ENCODE data around the gene TPM4.
"Not testable (repeated sequence)": the region's sequence is repeated elsewhere in the genome, so short reads cannot be mapped to it uniquely, and the experiment has no call there.

Gene TPM4

DNA sequence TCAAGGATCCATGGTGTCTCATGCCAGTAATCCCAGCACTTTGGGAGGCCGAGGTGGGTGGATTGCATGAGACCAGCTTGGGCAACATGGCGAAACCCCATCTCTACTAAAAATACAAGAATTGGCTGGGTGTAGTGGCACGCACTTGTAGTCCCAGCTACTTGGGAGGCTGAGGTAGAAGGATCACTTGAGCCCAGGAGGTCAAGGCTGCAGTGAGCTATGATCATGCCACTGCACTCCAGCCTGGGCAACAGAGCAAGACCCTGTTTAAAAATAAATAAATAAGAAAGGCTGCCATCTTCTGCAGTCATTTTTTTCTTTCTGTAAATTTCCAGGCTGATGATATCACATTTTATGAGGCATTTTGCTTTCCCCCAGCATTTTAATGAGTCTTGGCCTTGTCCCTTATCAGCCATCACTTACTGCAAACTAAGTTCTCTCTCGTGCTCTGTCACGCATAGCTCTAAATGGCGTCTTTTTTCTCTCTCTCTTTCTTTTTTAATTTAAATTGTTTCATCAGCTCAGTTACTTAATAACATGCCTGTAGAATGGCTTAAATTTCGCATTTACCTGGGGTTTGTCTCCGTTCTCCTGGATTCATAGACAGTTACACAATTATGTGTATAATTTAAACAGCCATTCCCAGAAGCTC lies 23.1 kb downstream of the TPM4 start:
- not testable (repeated sequence) for DNase-seq

DNA sequence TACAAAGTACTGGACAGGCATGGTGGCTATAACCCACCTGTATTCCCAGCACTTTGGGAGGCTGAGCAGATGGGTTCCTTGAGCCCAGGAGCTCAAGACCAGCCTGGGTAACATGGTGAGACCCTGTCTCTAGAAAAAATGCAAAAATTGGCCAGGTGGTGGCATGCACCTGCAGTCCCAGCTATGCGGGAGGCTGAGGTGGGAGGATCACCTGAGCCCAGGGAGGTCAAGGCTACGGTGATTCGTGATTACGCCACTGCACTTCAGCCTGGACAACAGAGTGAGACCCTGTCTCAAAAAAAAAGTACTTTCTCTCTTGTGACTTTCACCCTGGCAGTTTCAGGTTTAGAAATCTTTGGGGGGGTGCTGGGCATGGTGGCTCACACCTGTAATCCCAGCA lies 24.2 kb downstream of the TPM4 start:
- no peak for DNase-seq

GRCh38 chr19:16104722-16105121 lies 28.4 kb downstream of the TPM4 start:
- no peak for DNase-seq

GRCh38 chr19:16106121-16106520 lies 29.8 kb downstream of the TPM4 start:
- DNase-seq, result no peak

- DNase-seq, result peak; percentile 100
Measured at GRCh38 chr19:16111160-16111908, 35.0 kb downstream of the TPM4 start, which contains the start of gene RAB8A. Gene RAB8A, plus strand, starts transcription at chr19:16111889. Its CDS starts 13 bp downstream, at chr19:16111902.

DNA sequence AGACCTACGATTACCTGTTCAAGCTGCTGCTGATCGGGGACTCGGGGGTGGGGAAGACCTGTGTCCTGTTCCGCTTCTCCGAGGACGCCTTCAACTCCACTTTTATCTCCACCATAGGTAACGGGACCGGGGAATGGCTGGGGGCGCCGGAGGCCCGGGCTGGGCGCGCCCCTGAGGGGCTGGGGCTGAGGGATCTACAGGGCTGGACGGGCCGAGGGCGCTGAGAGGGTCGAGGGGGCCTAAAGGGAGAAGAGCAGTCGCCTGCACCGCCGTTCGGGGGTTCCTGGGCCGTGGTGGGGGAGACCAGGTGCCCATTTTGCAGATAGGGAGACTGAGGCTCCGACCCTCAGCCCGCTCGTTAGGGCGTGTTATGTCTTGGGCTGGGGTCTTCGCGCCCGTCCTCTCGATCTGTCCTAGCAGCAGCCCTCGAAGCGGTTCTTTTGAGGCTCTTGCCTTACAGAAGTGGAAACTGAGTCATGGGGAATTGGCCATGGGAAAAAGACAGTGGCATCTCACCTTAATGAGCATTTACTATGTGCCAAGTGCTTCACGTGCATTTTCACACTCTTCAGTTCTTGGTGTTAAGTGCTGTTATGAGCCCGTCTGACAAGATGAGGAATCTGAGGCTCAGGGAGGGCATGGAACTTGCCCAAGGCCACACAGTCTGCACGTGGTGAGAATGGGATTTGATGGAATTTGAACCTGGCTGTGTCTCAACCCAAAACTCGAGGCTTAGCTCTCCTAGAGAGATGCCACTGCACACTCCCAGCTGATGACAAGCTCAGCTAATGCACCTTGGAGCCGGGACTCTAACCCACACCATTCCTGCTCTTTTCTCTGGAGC lies 35.8 kb downstream of the TPM4 start:
- no peak for DNase-seq

DNA sequence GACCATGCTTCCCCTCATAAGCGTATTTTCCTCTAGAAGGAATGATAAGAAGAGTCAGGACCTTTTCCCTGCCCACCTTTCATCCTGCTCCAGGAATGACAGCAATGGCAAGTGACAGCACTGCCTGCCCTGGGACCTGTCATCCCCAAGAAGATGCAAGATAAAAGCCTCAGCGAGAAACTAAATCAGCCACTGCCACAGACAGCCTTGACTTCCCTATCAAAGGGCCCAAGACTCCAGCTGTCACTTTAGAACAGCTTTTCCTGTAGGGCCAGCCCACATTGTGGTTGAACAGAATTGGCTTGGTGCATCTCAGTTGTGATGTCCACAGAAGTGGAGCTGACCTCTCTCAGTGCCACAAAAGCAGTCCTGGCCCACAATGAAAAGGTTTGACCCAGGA lies 36.5 kb downstream of the TPM4 start:
- no peak for DNase-seq

- DNase-seq, result no peak
Measured at GRCh38 chr19:16113727-16114126, 37.4 kb downstream of the TPM4 start.

DNA sequence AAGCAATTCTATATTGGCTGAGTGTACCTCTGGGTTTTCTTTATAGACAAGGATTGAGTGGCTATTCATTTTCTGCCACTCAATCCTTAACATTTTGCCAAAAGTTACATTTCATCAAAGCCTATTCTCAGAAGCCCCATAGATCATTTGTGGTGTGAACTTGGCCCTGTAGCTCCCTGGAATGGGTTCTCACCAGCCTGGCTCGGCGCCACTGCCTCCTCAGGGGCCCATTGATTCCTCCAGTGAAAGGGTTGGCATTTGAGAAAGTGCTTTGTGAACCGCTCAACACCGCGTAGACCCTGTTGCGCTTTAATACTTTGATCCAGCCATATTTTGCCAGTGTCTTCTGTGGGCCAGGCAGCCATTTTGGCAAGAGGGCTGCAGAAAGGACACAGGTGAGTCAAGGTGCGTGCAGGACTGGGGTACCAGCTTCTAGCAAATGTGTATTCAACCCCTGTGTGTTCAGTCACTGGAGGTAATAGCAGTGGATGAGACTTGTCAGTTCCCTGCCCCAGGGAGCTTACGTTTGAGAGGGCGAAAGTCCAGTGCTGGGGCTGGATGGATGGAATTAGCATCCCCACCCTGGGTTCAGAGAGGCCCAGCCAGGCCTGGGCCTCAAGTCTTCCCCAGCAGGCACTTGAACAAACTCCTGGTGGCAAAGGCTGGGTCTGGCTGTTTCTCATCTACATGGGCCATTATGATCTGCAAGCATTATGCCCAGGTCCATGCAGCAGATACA lies 39.2 kb downstream of the TPM4 start:
- DNase-seq, result peak; percentile 18

DNA sequence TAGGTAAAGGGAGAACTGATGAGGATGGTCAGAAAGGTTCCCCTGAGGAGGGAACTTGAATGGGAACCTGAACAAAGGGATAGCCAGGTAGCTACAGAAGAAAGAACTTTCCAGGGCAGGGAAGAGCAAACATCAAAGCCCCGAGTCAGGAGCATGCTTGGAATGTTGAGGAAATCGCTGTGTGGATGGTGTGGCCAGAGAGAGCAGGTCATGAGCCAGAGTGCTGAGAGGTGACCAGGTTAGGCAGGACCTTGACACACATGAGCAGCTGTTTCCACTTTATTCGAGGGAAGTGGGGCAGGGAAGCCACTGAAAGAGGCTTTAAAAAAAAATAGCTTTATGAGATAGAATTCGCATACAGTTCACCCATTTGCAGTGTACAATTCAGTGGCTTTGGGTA lies 39.8 kb downstream of the TPM4 start:
- DNase-seq, result no peak

DNA sequence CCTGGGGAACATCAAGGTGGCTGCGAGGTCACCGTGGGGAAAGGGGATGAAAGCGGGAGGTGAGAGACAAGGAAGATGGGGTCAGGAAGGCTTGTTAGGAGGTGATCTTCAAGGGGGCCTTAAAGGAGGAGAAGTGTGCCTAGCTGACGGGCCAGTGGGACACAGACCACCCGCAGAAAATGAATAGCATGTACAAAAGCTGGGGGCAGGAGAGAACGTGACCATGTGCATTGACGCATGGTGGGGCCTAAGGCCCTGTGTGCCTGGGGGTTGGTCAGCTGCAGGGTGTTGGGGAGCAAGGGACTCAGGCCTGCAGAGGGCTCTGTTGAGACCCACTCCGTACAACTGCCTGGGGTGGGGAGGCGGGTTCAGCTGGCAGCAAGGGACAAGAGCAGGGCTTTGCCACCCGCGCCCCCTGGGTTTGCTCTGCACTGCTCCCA lies 41.3 kb downstream of the TPM4 start:
- no peak for DNase-seq

- peak; percentile 26 for DNase-seq
Measured at GRCh38 chr19:16118489-16119033, 42.3 kb downstream of the TPM4 start.

GRCh38 chr19:16119075-16119857 lies 43.0 kb downstream of the TPM4 start:
- DNase-seq, result not testable (repeated sequence)

DNA sequence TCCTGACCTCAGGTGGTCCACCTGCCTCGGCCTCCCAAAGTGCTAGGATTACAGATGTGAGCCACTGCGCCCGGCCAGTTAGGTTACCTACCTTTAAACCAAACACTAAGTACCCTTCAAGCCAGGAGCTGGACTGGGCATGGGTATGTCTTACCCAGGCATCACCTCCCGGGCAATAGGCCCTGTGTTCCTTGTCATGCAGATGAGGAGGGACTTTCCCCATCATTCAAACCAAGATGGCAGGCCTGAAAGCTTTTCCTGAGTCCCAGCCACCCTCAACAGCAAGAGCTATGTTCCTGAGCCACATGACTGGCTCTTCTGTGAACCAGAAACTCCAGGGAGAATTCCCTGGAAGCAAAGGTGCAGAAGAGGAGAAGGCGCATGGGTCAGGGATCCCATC lies 44.8 kb downstream of the TPM4 start:
- DNase-seq, result no peak

GRCh38 chr19:16121967-16122366 lies 45.7 kb downstream of the TPM4 start:
- no peak for DNase-seq

GRCh38 chr19:16124953-16125352 lies 48.7 kb downstream of the TPM4 start:
- DNase-seq, result no peak

DNA sequence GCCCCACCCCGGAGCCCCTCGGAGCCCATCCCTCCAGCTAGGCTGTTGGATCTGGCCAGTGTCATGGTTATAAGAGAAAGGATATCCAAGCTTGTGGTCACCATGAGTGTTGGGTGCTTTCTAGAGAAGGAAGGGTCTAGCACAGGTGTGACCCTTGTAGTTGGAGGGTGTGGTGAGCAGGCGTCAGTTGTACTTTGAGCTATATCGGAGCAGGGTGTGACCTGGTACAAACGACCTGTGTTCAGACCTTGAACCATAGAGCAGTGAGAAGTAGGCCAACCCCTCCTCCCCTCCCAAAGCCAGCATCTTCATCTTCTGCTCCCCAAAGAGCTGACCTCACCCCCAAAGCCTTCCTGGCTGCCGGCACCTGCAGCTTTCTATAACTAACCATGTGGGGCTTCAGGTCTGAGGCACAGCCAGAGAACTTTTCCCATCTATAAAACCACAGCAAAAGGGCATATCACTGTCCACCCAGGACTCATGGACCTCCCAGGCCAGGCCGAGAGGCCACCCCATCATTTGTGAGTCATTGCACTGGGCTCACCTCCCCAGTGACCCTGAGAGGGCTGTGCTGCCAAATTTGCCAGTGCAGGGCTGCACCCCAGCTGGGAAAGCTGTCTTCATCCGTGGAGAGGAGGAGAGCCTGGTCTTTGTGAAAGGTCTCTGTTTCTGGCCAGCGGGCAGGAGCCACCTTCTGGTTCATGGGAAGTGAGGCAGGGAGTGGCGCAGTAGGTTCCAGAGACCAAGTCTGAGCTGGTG lies 49.6 kb downstream of the TPM4 start:
- DNase-seq, result no peak

- no peak for DNase-seq
Measured at GRCh38 chr19:16127080-16127479, 50.8 kb downstream of the TPM4 start.

DNA sequence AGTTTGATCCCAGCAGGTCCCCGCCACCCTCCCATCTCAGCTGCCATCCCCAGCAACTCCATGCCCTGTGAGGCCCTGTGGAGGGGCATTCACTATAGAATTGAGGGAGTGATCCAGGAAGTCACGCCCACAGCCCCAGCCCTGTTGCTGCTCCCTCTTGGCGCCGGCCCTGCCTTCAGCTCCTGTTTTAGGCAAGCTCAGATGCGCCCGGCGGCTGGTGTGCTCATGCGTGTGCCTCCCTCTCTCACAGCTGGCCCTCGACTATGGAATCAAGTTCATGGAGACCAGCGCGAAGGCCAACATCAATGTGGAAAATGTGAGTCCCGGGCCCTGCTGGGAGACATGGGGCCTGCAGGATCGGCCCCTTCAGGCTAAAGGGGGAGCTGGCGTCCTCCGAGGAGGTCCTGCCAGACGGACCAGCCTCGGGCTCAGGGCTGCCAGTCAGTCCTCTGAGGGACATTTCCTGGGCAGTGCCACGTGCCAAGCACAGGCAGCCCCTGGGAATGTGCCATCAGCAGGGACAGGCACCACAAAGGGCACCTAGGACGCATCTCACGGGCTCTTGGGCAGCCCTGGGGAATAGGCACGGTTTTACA lies 51.6 kb downstream of the TPM4 start:
- no peak for DNase-seq

DNA sequence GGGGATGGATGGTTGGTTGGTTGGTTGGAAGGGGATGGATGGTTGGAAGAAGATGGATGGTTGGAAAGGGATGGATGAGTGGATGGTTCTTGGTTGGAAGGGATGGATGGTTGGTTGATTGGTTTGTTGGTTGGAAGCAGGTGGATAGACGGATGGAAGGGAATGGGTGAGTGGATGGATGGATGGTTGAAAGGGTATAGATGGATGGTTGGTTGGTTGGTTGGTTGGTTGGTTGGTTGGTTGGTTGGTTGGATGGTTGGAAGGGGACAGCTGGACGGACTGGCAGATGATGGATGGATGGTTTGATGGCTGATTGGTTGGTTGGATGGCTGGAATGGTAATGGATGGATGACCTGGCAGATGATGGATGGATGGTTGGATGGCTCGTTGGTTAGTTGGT lies 55.4 kb downstream of the TPM4 start:
- DNase-seq, result no peak
